ENCODE measurements around the gene IGFBP1.

Gene IGFBP1

GRCh38 chr7:45890125-45890901 is 2.0 kb downstream of the IGFBP1 start:
- TF ChIP-seq POLR2AphosphoS5 (IDR thresholded peaks at IDR 0.05; ENCODE audit: low read depth) (no peak), GABPA (IDR thresholded peaks at IDR 0.05; ENCODE audit: low read depth) (no peak), SPI1 (IDR thresholded peaks at IDR 0.05; ENCODE audit: borderline replicate concordance, low read depth) (no peak)
- TF ChIP-seq, protein P1, sequence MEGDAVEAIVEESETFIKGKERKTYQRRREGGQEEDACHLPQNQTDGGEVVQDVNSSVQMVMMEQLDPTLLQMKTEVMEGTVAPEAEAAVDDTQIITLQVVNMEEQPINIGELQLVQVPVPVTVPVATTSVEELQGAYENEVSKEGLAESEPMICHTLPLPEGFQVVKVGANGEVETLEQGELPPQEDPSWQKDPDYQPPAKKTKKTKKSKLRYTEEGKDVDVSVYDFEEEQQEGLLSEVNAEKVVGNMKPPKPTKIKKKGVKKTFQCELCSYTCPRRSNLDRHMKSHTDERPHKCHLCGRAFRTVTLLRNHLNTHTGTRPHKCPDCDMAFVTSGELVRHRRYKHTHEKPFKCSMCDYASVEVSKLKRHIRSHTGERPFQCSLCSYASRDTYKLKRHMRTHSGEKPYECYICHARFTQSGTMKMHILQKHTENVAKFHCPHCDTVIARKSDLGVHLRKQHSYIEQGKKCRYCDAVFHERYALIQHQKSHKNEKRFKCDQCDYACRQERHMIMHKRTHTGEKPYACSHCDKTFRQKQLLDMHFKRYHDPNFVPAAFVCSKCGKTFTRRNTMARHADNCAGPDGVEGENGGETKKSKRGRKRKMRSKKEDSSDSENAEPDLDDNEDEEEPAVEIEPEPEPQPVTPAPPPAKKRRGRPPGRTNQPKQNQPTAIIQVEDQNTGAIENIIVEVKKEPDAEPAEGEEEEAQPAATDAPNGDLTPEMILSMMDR (IDR thresholded peaks at IDR 0.05; ENCODE audit: insufficient read depth, low read length), result no peak
- TF ChIP-seq, protein P2, sequence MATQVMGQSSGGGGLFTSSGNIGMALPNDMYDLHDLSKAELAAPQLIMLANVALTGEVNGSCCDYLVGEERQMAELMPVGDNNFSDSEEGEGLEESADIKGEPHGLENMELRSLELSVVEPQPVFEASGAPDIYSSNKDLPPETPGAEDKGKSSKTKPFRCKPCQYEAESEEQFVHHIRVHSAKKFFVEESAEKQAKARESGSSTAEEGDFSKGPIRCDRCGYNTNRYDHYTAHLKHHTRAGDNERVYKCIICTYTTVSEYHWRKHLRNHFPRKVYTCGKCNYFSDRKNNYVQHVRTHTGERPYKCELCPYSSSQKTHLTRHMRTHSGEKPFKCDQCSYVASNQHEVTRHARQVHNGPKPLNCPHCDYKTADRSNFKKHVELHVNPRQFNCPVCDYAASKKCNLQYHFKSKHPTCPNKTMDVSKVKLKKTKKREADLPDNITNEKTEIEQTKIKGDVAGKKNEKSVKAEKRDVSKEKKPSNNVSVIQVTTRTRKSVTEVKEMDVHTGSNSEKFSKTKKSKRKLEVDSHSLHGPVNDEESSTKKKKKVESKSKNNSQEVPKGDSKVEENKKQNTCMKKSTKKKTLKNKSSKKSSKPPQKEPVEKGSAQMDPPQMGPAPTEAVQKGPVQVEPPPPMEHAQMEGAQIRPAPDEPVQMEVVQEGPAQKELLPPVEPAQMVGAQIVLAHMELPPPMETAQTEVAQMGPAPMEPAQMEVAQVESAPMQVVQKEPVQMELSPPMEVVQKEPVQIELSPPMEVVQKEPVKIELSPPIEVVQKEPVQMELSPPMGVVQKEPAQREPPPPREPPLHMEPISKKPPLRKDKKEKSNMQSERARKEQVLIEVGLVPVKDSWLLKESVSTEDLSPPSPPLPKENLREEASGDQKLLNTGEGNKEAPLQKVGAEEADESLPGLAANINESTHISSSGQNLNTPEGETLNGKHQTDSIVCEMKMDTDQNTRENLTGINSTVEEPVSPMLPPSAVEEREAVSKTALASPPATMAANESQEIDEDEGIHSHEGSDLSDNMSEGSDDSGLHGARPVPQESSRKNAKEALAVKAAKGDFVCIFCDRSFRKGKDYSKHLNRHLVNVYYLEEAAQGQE (IDR thresholded peaks at IDR 0.05; ENCODE audit: insufficient replicate concordance, low read depth), result no peak
- DNase-seq (ENCODE audit: low read depth in 1 of 2, low spot score in 1 of 2), result no peak

DNA sequence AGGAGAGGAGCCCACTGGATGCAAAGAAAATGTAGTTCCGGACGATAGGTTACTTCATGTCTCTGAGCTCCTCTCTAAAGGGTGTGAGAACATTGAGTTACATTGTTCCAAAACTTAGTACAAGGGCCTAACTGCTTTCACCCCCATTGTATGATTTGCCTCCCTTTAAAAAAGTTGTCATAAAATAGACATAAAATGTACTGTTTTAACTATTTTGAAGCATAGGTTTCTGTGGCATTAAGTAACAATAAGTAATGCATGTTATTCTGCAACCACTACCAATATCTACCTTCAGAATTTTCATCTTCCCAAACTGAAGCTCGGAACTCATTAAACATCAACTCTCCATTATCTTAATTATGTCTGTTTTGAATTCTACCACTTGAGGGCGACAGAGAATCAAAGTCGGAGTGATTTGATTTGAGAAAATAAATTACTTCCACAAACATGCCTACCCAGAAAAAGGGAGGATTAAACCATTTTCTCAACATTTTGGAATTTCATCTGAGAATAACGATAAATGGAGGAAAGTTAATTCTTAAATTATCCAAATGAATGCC is 2.7 kb downstream of the IGFBP1 start:
- Histone ChIP-seq H3K4me3 (replicated peaks; ENCODE audit: insufficient read depth, low read length) (no peak overlapping the region), H3K27ac (replicated peaks) (no peak overlapping the region), H3K27me3 (ENCODE audit: insufficient read depth, poor library complexity, severe bottlenecking) (peaks cover 26% of the 10 kb centered on the region)
- DNase-seq (ENCODE audit: low read depth in 1 of 2, low spot score in 1 of 2), result peak; percentile 0 to 9
- TF ChIP-seq, protein P1 (IDR thresholded peaks at IDR 0.05; ENCODE audit: insufficient read depth, low read length), result peak; percentile 47
- TF ChIP-seq, protein P2 (IDR thresholded peaks at IDR 0.05; ENCODE audit: insufficient replicate concordance, low read depth), result no peak

More at GRCh38 chr7:45890125-45890901, 2.0 kb downstream of the IGFBP1 start:
- Histone ChIP-seq H3K27me3 (ENCODE audit: insufficient read depth, poor library complexity, severe bottlenecking) (peaks cover 26% of the 10 kb centered on the region), H3K27ac (replicated peaks) (no peak overlapping the region), H3K4me3 (replicated peaks; ENCODE audit: insufficient read depth, low read length) (no peak overlapping the region)

- no peak overlapping the region for H3K4me3 ChIP-seq (replicated peaks; ENCODE audit: insufficient read depth, low read length)
- no peak overlapping the region for H3K27ac ChIP-seq (replicated peaks)
- H3K27me3 ChIP-seq (ENCODE audit: insufficient read depth, poor library complexity, severe bottlenecking), result peaks cover 28% of the 10 kb centered on the region
- no peak for DNase-seq (ENCODE audit: low read depth in 1 of 2, low spot score in 1 of 2)
- TF ChIP-seq, protein P1 (IDR thresholded peaks at IDR 0.05; ENCODE audit: insufficient read depth, low read length), result no peak
- no peak for TF ChIP-seq SPI1 (IDR thresholded peaks at IDR 0.05; ENCODE audit: borderline replicate concordance, low read depth)
- TF ChIP-seq POLR2AphosphoS5 (IDR thresholded peaks at IDR 0.05; ENCODE audit: low read depth), result no peak
- TF ChIP-seq, protein P2 (IDR thresholded peaks at IDR 0.05; ENCODE audit: insufficient replicate concordance, low read depth), result no peak
- no peak for TF ChIP-seq GABPA (IDR thresholded peaks at IDR 0.05; ENCODE audit: low read depth)
Observed at GRCh38 chr7:45891462-45892402, 3.4 kb downstream of the IGFBP1 start.
